ENCODE measurements around the gene RNASEL.

Gene RNASEL

DNA sequence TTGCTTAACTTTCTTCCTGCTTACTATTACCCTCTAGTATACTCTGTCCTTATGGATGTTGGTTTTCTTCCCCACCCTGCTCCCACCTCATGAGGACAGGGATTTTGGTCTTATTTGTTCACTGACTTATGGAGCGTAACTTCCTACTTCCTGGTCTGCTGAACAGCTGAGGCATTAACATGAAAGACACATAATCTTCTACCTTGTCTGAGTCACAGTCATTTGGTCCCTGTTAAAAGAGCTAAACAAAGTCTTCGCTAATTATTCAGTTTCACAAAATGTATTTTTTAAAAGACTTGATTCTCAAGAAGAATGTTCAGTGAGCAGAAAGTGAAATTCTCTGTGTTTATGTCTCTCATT, 18.5 kb downstream of the RNASEL start:
- no peak for FAIRE-seq
- no peak for DNase-seq (ENCODE audit: insufficient read length, low spot score)
- TF ChIP-seq, protein P1, sequence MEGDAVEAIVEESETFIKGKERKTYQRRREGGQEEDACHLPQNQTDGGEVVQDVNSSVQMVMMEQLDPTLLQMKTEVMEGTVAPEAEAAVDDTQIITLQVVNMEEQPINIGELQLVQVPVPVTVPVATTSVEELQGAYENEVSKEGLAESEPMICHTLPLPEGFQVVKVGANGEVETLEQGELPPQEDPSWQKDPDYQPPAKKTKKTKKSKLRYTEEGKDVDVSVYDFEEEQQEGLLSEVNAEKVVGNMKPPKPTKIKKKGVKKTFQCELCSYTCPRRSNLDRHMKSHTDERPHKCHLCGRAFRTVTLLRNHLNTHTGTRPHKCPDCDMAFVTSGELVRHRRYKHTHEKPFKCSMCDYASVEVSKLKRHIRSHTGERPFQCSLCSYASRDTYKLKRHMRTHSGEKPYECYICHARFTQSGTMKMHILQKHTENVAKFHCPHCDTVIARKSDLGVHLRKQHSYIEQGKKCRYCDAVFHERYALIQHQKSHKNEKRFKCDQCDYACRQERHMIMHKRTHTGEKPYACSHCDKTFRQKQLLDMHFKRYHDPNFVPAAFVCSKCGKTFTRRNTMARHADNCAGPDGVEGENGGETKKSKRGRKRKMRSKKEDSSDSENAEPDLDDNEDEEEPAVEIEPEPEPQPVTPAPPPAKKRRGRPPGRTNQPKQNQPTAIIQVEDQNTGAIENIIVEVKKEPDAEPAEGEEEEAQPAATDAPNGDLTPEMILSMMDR (IDR thresholded peaks at IDR 0.05; ENCODE audit: insufficient read depth, missing control alignments): no peak

DNA sequence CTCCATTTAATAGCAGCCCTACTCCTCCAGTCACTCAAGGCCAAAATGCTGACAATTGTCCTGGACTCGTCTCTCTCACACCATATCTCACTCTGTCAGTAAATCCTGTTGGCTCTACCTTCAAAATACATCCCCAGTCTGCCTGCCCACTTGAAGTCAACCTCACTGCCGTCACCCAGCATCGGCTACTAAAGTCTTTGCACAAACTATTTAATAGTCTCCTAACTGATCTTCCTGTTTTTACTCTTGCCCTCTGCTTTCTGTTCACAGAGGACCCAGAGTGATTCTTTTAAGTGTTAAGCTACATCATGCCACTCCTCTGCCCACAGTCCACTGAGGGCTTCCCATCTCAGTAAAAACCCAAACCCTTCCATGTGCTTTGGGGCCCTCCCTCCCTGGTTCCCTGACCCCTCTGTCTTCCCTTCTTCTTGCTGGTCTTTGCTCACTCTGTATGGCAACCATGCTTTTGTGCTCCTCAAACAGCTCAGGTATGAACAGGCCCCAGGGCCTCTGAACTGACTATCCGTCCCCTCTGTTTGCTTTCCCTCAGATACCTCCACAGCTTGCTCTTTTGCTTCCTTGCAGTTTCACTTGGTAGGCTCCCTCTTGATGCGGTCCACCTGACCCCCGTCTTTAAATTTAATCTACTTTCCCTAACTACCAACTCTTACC, 19.0 kb downstream of the RNASEL start:
- DNase-seq (ENCODE audit: insufficient read length, low spot score) (no peak), FAIRE-seq (no peak)
- TF ChIP-seq, protein P1 (IDR thresholded peaks at IDR 0.05; ENCODE audit: insufficient read depth, missing control alignments): no peak

DNA sequence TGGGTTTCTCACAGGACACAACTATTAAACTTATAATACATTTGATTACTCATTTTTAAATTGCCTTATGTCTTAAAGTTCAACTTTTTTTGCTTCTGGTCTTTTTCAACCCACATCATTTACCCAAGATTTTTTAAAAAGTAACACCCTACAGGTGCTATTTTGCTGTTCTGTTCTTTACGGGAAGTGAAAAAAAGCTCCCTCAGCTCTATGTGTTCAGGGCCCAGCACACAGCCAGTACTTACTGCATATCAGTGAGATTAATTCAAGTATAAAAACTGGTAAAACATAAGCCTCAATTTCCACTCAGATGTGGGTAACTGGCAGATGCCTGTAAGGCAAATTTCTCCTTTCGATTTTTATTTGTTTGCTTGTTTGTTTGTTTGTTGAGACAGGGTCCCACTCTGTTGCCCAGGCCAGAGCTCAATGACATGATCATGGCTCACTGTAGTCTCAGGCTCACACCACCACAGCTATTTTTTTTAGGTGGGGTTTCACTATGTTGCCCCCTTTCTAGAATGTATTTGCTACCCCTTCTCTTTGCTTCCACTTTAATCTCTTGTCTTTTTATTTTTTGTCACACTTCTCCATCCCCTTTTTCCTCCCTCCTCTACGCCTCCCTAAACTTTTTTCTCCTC, 20.3 kb downstream of the RNASEL start:
- no peak for FAIRE-seq
- TF ChIP-seq, protein P1 (IDR thresholded peaks at IDR 0.05; ENCODE audit: insufficient read depth, missing control alignments): no peak
- DNase-seq (ENCODE audit: insufficient read length, low spot score): no peak

DNA sequence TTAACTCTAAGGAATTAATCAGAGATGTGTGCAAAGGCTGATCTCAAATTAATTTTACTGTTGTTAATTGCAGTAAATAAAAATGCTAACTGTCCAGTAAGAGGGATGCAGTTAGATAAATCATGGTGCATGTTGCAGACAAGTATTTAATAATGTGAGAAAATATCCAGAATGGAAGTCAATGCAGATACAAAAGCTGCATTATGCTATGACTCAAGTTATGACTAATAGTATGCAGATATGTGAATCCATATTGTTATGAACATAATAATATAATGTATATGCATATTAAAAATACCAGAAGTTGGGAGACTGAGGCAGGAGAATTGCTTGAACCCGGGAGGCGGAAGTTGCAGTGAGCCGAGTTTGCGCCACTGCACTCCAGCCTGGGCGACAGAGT, 21.4 kb downstream of the RNASEL start:
- TF ChIP-seq, protein P1 (IDR thresholded peaks at IDR 0.05; ENCODE audit: insufficient read depth, missing control alignments): no peak
- peak; percentile 69 for FAIRE-seq
- no peak for DNase-seq (ENCODE audit: insufficient read length, low spot score)

DNA sequence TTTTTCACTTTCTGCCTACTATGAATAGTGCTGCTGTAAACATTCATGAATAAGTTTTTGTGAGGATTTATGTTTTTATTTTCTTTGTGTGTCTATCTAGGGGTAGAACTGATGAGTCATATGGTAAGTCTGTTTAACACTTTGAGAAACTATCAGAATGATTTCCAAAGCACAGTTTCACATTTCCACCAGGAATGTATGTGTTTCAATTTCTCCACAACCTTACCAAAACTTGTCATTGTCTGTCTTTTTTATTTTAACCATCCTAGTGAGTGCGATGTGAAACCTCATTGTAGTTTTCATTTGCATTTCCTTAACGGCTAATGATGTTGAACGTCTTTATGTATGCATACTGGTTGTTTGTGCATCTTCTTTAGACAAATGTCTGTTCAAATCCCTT, 23.5 kb downstream of the RNASEL start:
- TF ChIP-seq, protein P1 (IDR thresholded peaks at IDR 0.05; ENCODE audit: insufficient read depth, missing control alignments): no peak
- FAIRE-seq: peak; percentile 72
- no peak for DNase-seq (ENCODE audit: insufficient read length, low spot score)

DNA sequence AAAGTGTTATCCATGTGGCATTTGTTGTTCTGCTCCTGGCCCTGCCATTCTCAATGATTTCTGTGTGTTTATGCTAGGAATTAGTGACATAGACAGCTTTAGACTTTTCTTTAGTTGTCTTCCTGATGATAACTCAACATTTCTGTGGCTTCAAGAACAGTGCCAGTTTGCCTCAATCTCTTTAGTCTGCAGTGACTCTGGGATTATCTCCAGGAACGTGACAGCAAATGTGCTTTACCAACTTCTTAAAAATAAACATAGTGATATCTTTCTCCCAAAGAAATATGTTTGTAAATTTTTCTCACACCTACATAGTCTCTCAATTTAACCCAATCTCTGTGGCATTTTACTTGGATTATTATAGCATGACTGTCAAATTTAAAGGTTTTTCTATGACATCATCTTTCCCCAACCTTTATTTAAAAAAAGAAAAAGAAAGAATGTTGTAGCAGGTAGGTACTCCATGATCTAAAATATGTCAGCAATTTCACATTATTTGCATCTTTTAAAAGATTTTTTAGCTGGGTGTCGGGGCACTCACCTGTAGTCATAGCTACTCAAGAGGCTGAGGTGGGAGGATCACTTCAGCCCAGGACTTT, 24.6 kb downstream of the RNASEL start:
- DNase-seq (ENCODE audit: insufficient read length, low spot score) (no peak), FAIRE-seq (no peak)
- TF ChIP-seq, protein P1 (IDR thresholded peaks at IDR 0.05; ENCODE audit: insufficient read depth, missing control alignments): no peak

DNA sequence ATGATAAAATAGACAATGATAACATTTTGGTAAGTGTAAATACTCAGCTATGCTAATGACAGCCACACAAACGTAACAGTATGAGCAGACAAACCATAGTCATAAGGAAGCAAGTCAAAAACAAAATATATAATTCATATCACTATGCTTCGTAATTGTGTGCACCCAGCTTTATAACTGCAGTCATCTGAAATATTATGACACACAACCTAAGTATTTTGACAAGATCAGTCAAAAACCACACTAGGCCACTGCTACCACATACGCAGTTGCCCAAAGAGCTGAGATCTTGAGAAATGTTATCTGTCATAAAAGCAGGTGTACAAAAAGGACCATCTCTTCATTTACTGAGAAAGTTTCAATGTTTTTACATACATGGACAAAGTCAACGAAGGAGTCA, 26.0 kb downstream of the RNASEL start:
- no peak for DNase-seq (ENCODE audit: insufficient read length, low spot score)
- no peak for FAIRE-seq
- TF ChIP-seq, protein P1 (IDR thresholded peaks at IDR 0.05; ENCODE audit: insufficient read depth, missing control alignments): no peak
